Endothelial cell of umbilical vein (primary cell): Measurements from ENCODE around the gene NEU1. TPM values are rescaled to one million over a fixed set of nuclear protein-coding genes. Genes with fewer than 3 reads are reported as not detected.

Experiments
- BruUV-seq: library from RNA; stranded (reverse); fragments of 400-500 nt; replicated peaks from 2 replicates; lab custom pipeline; 2021; lab: Mats Ljungman, UMichigan
- CTCF ChIA-PET: fragments of 300-600, 350-600 bp; sonication (Branson Sonifier 250); formaldehyde crosslinking; loops from one replicate; lab custom pipeline; 2021; ENCODE audit warnings: antibody characterized with exemption, inconsistent platforms; lab: Charles Lee
- POLR2A ChIA-PET: fragments of 300-600, 350-600 bp; sonication (Branson Sonifier 250); formaldehyde crosslinking; loops from one replicate; lab custom pipeline; 2021; ENCODE audit warnings: antibody characterized with exemption, inconsistent platforms; lab: Charles Lee
- DNase-seq: peaks from one replicate; pipeline ENCODE4 v3.0.0-alpha.2; 2011; ENCODE audit warnings: low read depth, low spot score
- FAIRE-seq: peaks from 2 replicates; lab custom pipeline; 2011; peaks lifted over from hg19 to GRCh38; lab: Jason Lieb, UNC
- H2AFZ ChIP-seq: 2 replicates; pipeline ENCODE4 v1.6.0; 2012; ENCODE audit warnings: low read depth, low read length, control low read depth, inconsistent platforms
- H3K27ac ChIP-seq: 2 replicates; pipeline ENCODE4 v1.5.1; 2011; ENCODE audit warnings: low read depth, mild to moderate bottlenecking, control low read depth, low read length, moderate library complexity; ENCODE audit not compliant: insufficient read depth
- H3K27me3 ChIP-seq, 2 experiments: 2 replicates each; pipeline versions ENCODE4 v1.6.0 to v1.6.1; 2011; ENCODE audit warnings: low read length in 2 of 2, mixed read lengths in 1 of 2; ENCODE audit not compliant: control insufficient read depth in 2 of 2, insufficient read depth in 2 of 2
- H3K36me3 ChIP-seq, 2 experiments: 2 replicates in 1 of 2; 3 replicates in 1 of 2; pipeline ENCODE4 v1.5.1; 2011; ENCODE audit warnings: low read length in 2 of 2, mild to moderate bottlenecking in 1 of 2, moderate library complexity in 1 of 2; ENCODE audit not compliant: control insufficient read depth in 2 of 2, insufficient read depth in 2 of 2; ENCODE audit errors: extremely low read depth in 1 of 2
- H3K4me1 ChIP-seq: 3 replicates; pipeline ENCODE4 v1.5.1; 2011; ENCODE audit warnings: mild to moderate bottlenecking, low read length; ENCODE audit not compliant: control insufficient read depth, insufficient read depth; ENCODE audit errors: extremely low read depth
- H3K4me2 ChIP-seq: 2 replicates; pipeline ENCODE4 v1.6.1; 2011; ENCODE audit warnings: low read length, control low read depth, mixed read lengths; ENCODE audit not compliant: insufficient read depth
- H3K4me3 ChIP-seq, 3 experiments: fragments of 200-600 bp in 1 of 3; sonication (generic), shearing (Covaris generic) in 1 of 3; replicated peaks in 1 of 3; 2 replicates each; pipeline ENCODE4 v1.5.1; 2011 to 2016; ENCODE audit warnings: control low read depth in 3 of 3, low read length in 3 of 3, mild to moderate bottlenecking in 2 of 3, inconsistent platforms in 1 of 3, low read depth in 1 of 3, moderate library complexity in 1 of 3; ENCODE audit not compliant: insufficient read depth in 1 of 3
- H3K79me2 ChIP-seq: 2 replicates; pipeline ENCODE4 v1.6.0; 2012; ENCODE audit warnings: low read length, inconsistent platforms; ENCODE audit not compliant: control insufficient read depth, insufficient read depth
- H3K9ac ChIP-seq: replicated peaks from 2 replicates; pipeline ENCODE3; 2011; ENCODE audit warnings: low read length, control low read depth; ENCODE audit not compliant: insufficient read depth; ENCODE audit errors: extremely low read depth
- H3K9me1 ChIP-seq: replicated peaks from 3 replicates; pipeline ENCODE4 v1.6.0; 2011; ENCODE audit warnings: mild to moderate bottlenecking, low read length; ENCODE audit not compliant: control insufficient read depth, insufficient read depth; ENCODE audit errors: extremely low read depth
- H3K9me3 ChIP-seq: replicated peaks from 2 replicates; pipeline ENCODE4 v1.5.1; 2012; ENCODE audit warnings: low read length, inconsistent platforms; ENCODE audit not compliant: control insufficient read depth, insufficient read depth
- H4K20me1 ChIP-seq: replicated peaks from 2 replicates; pipeline ENCODE3; 2011; ENCODE audit warnings: mild to moderate bottlenecking, low read length; ENCODE audit not compliant: control insufficient read depth, insufficient read depth; ENCODE audit errors: extremely low read depth
- GATA2 ChIP-seq: IDR thresholded peaks from 2 replicates; pipeline ENCODE4 v1.7.0; 2011; ENCODE audit warnings: low read depth, mild to moderate bottlenecking, moderate library complexity, mixed read lengths, low read length; ENCODE audit not compliant: insufficient read length, insufficient read depth
- JUN ChIP-seq: IDR thresholded peaks from 2 replicates; pipeline ENCODE4 v1.6.1; 2011; ENCODE audit warnings: borderline replicate concordance, low read depth; ENCODE audit not compliant: insufficient read length, insufficient read depth
- MAX ChIP-seq: IDR thresholded peaks from 2 replicates; pipeline ENCODE4 v1.6.1; 2011; ENCODE audit not compliant: insufficient read depth, insufficient read length
- POLR2A ChIP-seq: IDR thresholded peaks from 2 replicates; pipeline ENCODE4 v1.6.1; 2012; ENCODE audit warnings: low read depth, mild to moderate bottlenecking, control low read depth, low read length
- POLR2AphosphoS5 ChIP-seq: IDR thresholded peaks from 2 replicates; pipeline ENCODE4 v1.6.1; 2012; ENCODE audit warnings: low read depth, mild to moderate bottlenecking, control low read depth, low read length, moderate library complexity; ENCODE audit not compliant: insufficient read depth
- dilution Hi-C: fragments of 300-500 bp; cut with MboI; formaldehyde crosslinking; loops from one replicate; pipeline ENCODE4 v1.15.0; 2019; ENCODE audit warnings: low sequenced_read_pairs; ENCODE audit not compliant: extremely low pct_ligation_motif_present
- intact Hi-C: fragments of 100-400 bp; cut with micrococcal nuclease; formaldehyde crosslinking; loops from one replicate; pipeline ENCODE4 v1.10.0; 2022
- polyA plus RNA-seq, 4 experiments: library from polyadenylated mRNA; depleted of rRNA in 3 of 4; stranded (reverse) in 3 of 4; unstranded in 1 of 4; fragments of >200 nt; gene quantifications; 2 replicates each; pipeline versions ENCODE4 v1.2.1 to v1.2.3, GENCODE V29; 2011 to 2012; ENCODE audit warnings: missing spikeins in 1 of 4
- total RNA-seq: library from RNA; stranded (reverse); gene quantifications from 2 replicates; pipeline ENCODE4 v1.2.3, GENCODE V29; 2021

Gene NEU1
- total and polyA plus RNA-seq, 2 donors (not counting 3 experiments of a cell fraction or from before 2014, with no cell fraction given): 62.8 to 111 TPM

GRCh38 chr6:31834367-31835250 is 28.0 kb downstream of the NEU1 start:
- H3K9me1 ChIP-seq: no peaks in the 10 kb centered on the region
- H2AFZ ChIP-seq: peak overlapping the region; percentile 87
- H3K9me3 ChIP-seq: no peaks in the 10 kb centered on the region
- peaks cover 63% of the 10 kb centered on the region for H3K79me2 ChIP-seq
- peak overlapping the region; percentile 86 for H3K4me2 ChIP-seq
- H3K4me1 ChIP-seq: peaks cover 32% of the 10 kb centered on the region
- H3K4me3 ChIP-seq: peak overlapping the region; percentile 38 to 98 (median 81)
- H3K27ac ChIP-seq: peak overlapping the region; percentile 97
- FAIRE-seq (peak; percentile 72), DNase-seq (peak; percentile 83)
- ChIA-PET CTCF (interaction anchor here (0.7 to 1.3 kb wide), 3 partner anchors 29 to 62 kb away, joined by 3 read pairs; no protein-coding TSS in a partner anchor), POLR2A (interaction anchor here (0.5 to 1.0 kb wide), 2 partner anchors 28 kb away, joined by 3 to 4 read pairs; partner anchors contain the start of gene NEU1)
- peak overlapping the region; percentile 99 for H3K9ac ChIP-seq
- H4K20me1 ChIP-seq: peaks cover 8% of the 10 kb centered on the region
- intact Hi-C loops: loop anchor here (1.0 to 10.0 kb wide), 10 partner anchors 29 to 342 kb away; partner anchors contain the start of genes ATP6V1G2, BAG6, CSNK2B and EHMT2
- peaks cover 15 to 18% of the 10 kb centered on the region in 2 experiments for H3K36me3 ChIP-seq
- no TSS peak for BruUV-seq
- TF ChIP-seq POLR2AphosphoS5 (peak; percentile 99), POLR2A (peak; percentile 100), GATA2 (no peak), MAX (peak; percentile 60), JUN (no peak)
- no peaks in the 10 kb centered on the region for H3K27me3 ChIP-seq
- dilution Hi-C loops: no loop called here
